HepG2 (cell line): ENCODE results near the gene CDH23. TPM values are rescaled to one million over a fixed set of nuclear protein-coding genes. Genes with fewer than 3 reads are reported as not detected.

ENCODE experiments used
- ATAC-seq: fragments of 200-7000 bp; cut with Tn5 transposase; 3 replicates; pipeline ENCODE4 v1.9.1; 2020; ENCODE audit warnings: mild to moderate bottlenecking, moderate library complexity
- BruUV-seq: library from RNA; stranded (reverse); fragments of 400-500 nt; replicated peaks from 2 replicates; lab custom pipeline; 2021; lab: Mats Ljungman, UMichigan
- CTCF ChIA-PET: fragments of 300-600 bp; formaldehyde crosslinking; extraction: SDS; loops from one replicate; lab custom pipeline; 2021; ENCODE audit warnings: low total read pairs, inconsistent platforms, low intra/inter-chr PET ratio; lab: Yijun Ruan, JAX
- POLR2A ChIA-PET: fragments of 350-600 bp; sonication (Branson Sonifier 250); formaldehyde crosslinking; loops from one replicate; lab custom pipeline; 2020; ENCODE audit warnings: antibody characterized with exemption, inconsistent platforms; lab: Yijun Ruan, JAX
- DNase-seq: peaks from one replicate; pipeline ENCODE4 v3.0.0-alpha.2; 2015; ENCODE audit warnings: low spot score
- FAIRE-seq: peaks from 3 replicates; lab custom pipeline; 2011; peaks lifted over from hg19 to GRCh38; lab: Jason Lieb, UNC
- H2AFZ ChIP-seq: one replicate; pipeline ENCODE4 v1.6.1; 2011; ENCODE audit warnings: low read length, inconsistent platforms
- H3K27ac ChIP-seq: fragments of 300-600 bp; 3 replicates; pipeline ENCODE4 v1.8.0; 2011; ENCODE audit warnings: mixed run types, mild to moderate bottlenecking, mixed read lengths, low read length, inconsistent platforms; ENCODE audit not compliant: insufficient read depth; ENCODE audit errors: extremely low read length
- H3K27me3 ChIP-seq, 2 experiments: fragments of 200-600 bp in 1 of 2; 2 replicates in 1 of 2; 3 replicates in 1 of 2; pipeline versions ENCODE4 v1.6.0 to v1.8.0; 2011; ENCODE audit warnings: low read length in 2 of 2, mild to moderate bottlenecking in 2 of 2, moderate library complexity in 2 of 2, inconsistent platforms in 1 of 2; ENCODE audit not compliant: insufficient read depth in 2 of 2, control insufficient read depth in 1 of 2
- H3K36me3 ChIP-seq, 2 experiments: fragments of 200-600 bp in 1 of 2; replicated peaks in 1 of 2; 2 replicates in 1 of 2; 3 replicates in 1 of 2; pipeline versions ENCODE4 v1.5.1 to v1.8.0; 2011; ENCODE audit warnings: low read length in 2 of 2, inconsistent platforms in 1 of 2; ENCODE audit not compliant: insufficient read depth in 2 of 2, control insufficient read depth in 1 of 2
- H3K4me1 ChIP-seq: 2 replicates; pipeline ENCODE4 v1.5.1; 2012; ENCODE audit warnings: low read length, inconsistent platforms; ENCODE audit not compliant: insufficient read depth
- H3K4me2 ChIP-seq: 2 replicates; pipeline ENCODE4 v1.6.0; 2011; ENCODE audit warnings: low read depth, low read length, inconsistent platforms
- H3K4me3 ChIP-seq, 3 experiments: fragments of 200-600 bp in 1 of 3; sonication (generic), shearing (Covaris generic) in 1 of 3; replicated peaks in 1 of 3; 2 replicates each; pipeline ENCODE4 v1.5.1; 2011 to 2016; ENCODE audit warnings: low read length in 3 of 3, inconsistent platforms in 2 of 3, low read depth in 2 of 3, mild to moderate bottlenecking in 2 of 3, control low read depth in 1 of 3, mixed read lengths in 1 of 3; ENCODE audit not compliant: insufficient read depth in 1 of 3
- H3K79me2 ChIP-seq: one replicate; pipeline ENCODE4 v1.6.1; 2011; ENCODE audit warnings: low read length, inconsistent platforms; ENCODE audit not compliant: insufficient read depth
- H3K9ac ChIP-seq: 2 replicates; pipeline ENCODE4 v1.6.0; 2011; ENCODE audit warnings: mild to moderate bottlenecking, low read depth, low read length, inconsistent platforms; ENCODE audit not compliant: insufficient read depth
- H3K9me3 ChIP-seq: 2 replicates; pipeline ENCODE4 v1.5.1; 2012; ENCODE audit warnings: mild to moderate bottlenecking, low read length
- H4K20me1 ChIP-seq: 2 replicates; pipeline ENCODE4 v1.6.0; 2011; ENCODE audit warnings: inconsistent platforms, mild to moderate bottlenecking, low read length, moderate library complexity; ENCODE audit not compliant: insufficient read depth
- DMAP1 ChIP-seq: IDR thresholded peaks from 2 replicates; pipeline ENCODE4 v1.6.1; 2016
- DRAP1 ChIP-seq: IDR thresholded peaks from 2 replicates; pipeline ENCODE4 v1.6.1; 2016; ENCODE audit warnings: missing genetic modification reagents, missing compliant biosample characterization
- HOMEZ ChIP-seq: IDR thresholded peaks from 2 replicates; pipeline ENCODE4 v1.6.1; 2016; ENCODE audit warnings: low read depth
- KDM5B ChIP-seq: sonication (generic); formaldehyde crosslinking; IDR thresholded peaks from 2 replicates; pipeline ENCODE4 v1.4.0; 2020; ENCODE audit warnings: missing genetic modification reagents, mild to moderate bottlenecking, borderline replicate concordance
- MNT ChIP-seq: fragments of 450-650 bp; IDR thresholded peaks from 2 replicates; pipeline ENCODE4 v1.6.1; 2016
- SNAI1 ChIP-seq: sonication (generic); formaldehyde crosslinking; IDR thresholded peaks from 2 replicates; pipeline ENCODE4 v1.5.0; 2020; ENCODE audit warnings: mild to moderate bottlenecking, missing genetic modification reagents, borderline replicate concordance
- TFDP2 ChIP-seq: sonication (generic); formaldehyde crosslinking; IDR thresholded peaks from 2 replicates; pipeline ENCODE4 v1.4.0; 2020; ENCODE audit warnings: missing genetic modification reagents
- ZNF552 ChIP-seq: sonication (generic); formaldehyde crosslinking; IDR thresholded peaks from 2 replicates; pipeline ENCODE4 v1.9.0; 2022; ENCODE audit warnings: missing genetic modification reagents, mild to moderate bottlenecking, borderline replicate concordance
- ZNF556 ChIP-seq: sonication (generic); formaldehyde crosslinking; IDR thresholded peaks from 2 replicates; pipeline ENCODE4 v1.4.0; 2020; ENCODE audit warnings: mild to moderate bottlenecking, missing genetic modification reagents, borderline replicate concordance
- WGBS: methylation state at CpG from one replicate; pipeline ENCODE4 v1.1.6; 2017; ENCODE audit warnings: low lambda C conversion rate; 5-methylcytosine and 5-hydroxymethylcytosine counted together
- in situ Hi-C: cut with HindIII; loops from 2 replicates; pipeline ENCODE4 v1.10.0; 2017; ENCODE audit warnings: low pct_unique_long_range_greater_than_20kb; ENCODE audit not compliant: extremely low pct_ligation_motif_present
- intact Hi-C: fragments of 100-400 bp; cut with micrococcal nuclease; formaldehyde crosslinking; loops from one replicate; pipeline ENCODE4 v1.10.0; 2022; ENCODE audit not compliant: unreplicated experiment
- polyA plus RNA-seq, 8 experiments: library from polyadenylated mRNA; depleted of rRNA in 3 of 8; stranded (reverse) in 7 of 8; unstranded in 1 of 8; fragments of >200 nt; fragmentation: Illumina TruSeq in 4 of 8; extraction: Trizol in 4 of 8; gene quantifications; 2 replicates each; pipeline versions ENCODE4 v1.2.1 to v1.2.3, GENCODE V29; 2011 to 2016; ENCODE audit warnings: low read depth in 4 of 8, missing spikeins in 1 of 8, mixed read lengths in 1 of 8; ENCODE audit not compliant: insufficient read depth in 1 of 8
- total RNA-seq, 5 experiments: library from RNA; depleted of rRNA; stranded (reverse); fragments of >200 nt; fragmentation: Illumina TruSeq; extraction: Trizol; gene quantifications; 2 replicates each; pipeline ENCODE4 v1.2.3, GENCODE V29; 2016; ENCODE audit warnings: low read depth in 1 of 5

The CDH23 gene
- total and polyA plus RNA-seq, 2 of the 13 experiments (the other 11 are each of a cell fraction or from before 2014, with no cell fraction given), result 0.13 TPM; not detected in 1

- TF ChIP-seq TFDP2 (CRISPR knock-in tag) (no peak), ZNF552 (no peak), SNAI1 (CRISPR knock-in tag) (no peak), KDM5B (no peak), DMAP1 (CRISPR knock-in tag) (no peak), ZNF556 (CRISPR knock-in tag) (no peak), HOMEZ (CRISPR knock-in tag) (no peak)
These were observed 218.2 kb downstream of the CDH23 start (continued) for GRCh38 chr10:71614946-71615345.

GRCh38 chr10:71615538-71616329 is 219.0 kb downstream of the CDH23 start:
- peaks cover 7% of the 10 kb centered on the region; the same call in 1 of the 2 replicates for H3K4me1 ChIP-seq
- ChIA-PET POLR2A (no interaction called here), CTCF (no interaction called here)
- FAIRE-seq (no peak), DNase-seq (no peak), ATAC-seq (no peak)
- peaks cover 1 to 9% of the 10 kb centered on the region in 2 experiments; a peak in 2 of 5 replicates for H3K27me3 ChIP-seq
- no peaks in the 10 kb centered on the region for H4K20me1 ChIP-seq
- BruUV-seq, result no TSS peak
- no peak overlapping the region for H3K4me2 ChIP-seq
- intact Hi-C loops, result no loop called here
- no peaks in the 10 kb centered on the region for H3K36me3 ChIP-seq
- H3K4me3 ChIP-seq, result no peak overlapping the region
- 44% methylated on average over 20 of the region's 24 CpGs for WGBS
- no peaks in the 10 kb centered on the region for H3K9me3 ChIP-seq
- in situ Hi-C loops, result loop anchor here (10.0 kb wide), 1 partner anchor 301 kb away; the partner anchor contains the start of gene SLC29A3
- no peak overlapping the region for H3K27ac ChIP-seq
- H3K9ac ChIP-seq, result no peak overlapping the region
- H2AFZ ChIP-seq, result no peak overlapping the region
- no peaks in the 10 kb centered on the region for H3K79me2 ChIP-seq
- TF ChIP-seq MNT (no peak), DRAP1 (no peak)
